Chondrocyte (in vitro differentiated cells): ENCODE data around the gene TCN1. TPM values are rescaled to one million over a fixed set of nuclear protein-coding genes. Genes with fewer than 3 reads are reported as not detected.
"Not testable (repeated sequence)": the region's sequence is repeated elsewhere in the genome, so short reads cannot be mapped to it uniquely, and the experiment has no call there.

Experiments used
- DNase-seq: peaks from one replicate; pipeline ENCODE4 v3.0.0; 2021; ENCODE audit warnings: mixed read lengths, low spot score
- H3K27ac Mint-ChIP-seq: one replicate; pipeline ENCODE4 v1.8.0; 2021; ENCODE audit warnings: mild to moderate bottlenecking, moderate library complexity, mixed read lengths; ENCODE audit not compliant: unreplicated experiment
- H3K27me3 Mint-ChIP-seq: 2 replicates; pipeline ENCODE4 v1.8.0; 2021; ENCODE audit warnings: low read depth, mixed read lengths
- H3K36me3 Mint-ChIP-seq: 2 replicates; pipeline ENCODE4 v1.8.0; 2021; ENCODE audit warnings: low read depth, mixed read lengths
- H3K4me1 Mint-ChIP-seq: 2 replicates; pipeline ENCODE4 v1.8.0; 2021; ENCODE audit warnings: low read depth, mild to moderate bottlenecking, mixed read lengths
- H3K4me3 Mint-ChIP-seq: one replicate; pipeline ENCODE4 v1.8.0; 2021; ENCODE audit warnings: mild to moderate bottlenecking, moderate library complexity, mixed read lengths; ENCODE audit not compliant: unreplicated experiment
- H3K9me3 Mint-ChIP-seq: 2 replicates; pipeline ENCODE4 v1.8.0; 2021; ENCODE audit warnings: low read depth, mixed read lengths
- total RNA-seq: library from RNA; stranded (reverse); gene quantifications from 3 replicates; pipeline ENCODE4 v1.2.1, GENCODE V29; 2021
- TF ChIP-seq, protein P1 (sequence below): fragments of 200-600 bp; sonication (generic); IDR thresholded peaks from 2 replicates; pipeline ENCODE4 v1.5.0; 2021; ENCODE audit warnings: antibody characterized with exemption, mild to moderate bottlenecking, moderate library complexity

The TCN1 gene
- total RNA-seq, 1 donor from 2014 or later, result not detected

- TF ChIP-seq, protein P1, sequence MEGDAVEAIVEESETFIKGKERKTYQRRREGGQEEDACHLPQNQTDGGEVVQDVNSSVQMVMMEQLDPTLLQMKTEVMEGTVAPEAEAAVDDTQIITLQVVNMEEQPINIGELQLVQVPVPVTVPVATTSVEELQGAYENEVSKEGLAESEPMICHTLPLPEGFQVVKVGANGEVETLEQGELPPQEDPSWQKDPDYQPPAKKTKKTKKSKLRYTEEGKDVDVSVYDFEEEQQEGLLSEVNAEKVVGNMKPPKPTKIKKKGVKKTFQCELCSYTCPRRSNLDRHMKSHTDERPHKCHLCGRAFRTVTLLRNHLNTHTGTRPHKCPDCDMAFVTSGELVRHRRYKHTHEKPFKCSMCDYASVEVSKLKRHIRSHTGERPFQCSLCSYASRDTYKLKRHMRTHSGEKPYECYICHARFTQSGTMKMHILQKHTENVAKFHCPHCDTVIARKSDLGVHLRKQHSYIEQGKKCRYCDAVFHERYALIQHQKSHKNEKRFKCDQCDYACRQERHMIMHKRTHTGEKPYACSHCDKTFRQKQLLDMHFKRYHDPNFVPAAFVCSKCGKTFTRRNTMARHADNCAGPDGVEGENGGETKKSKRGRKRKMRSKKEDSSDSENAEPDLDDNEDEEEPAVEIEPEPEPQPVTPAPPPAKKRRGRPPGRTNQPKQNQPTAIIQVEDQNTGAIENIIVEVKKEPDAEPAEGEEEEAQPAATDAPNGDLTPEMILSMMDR, result no peak
- Mint-ChIP-seq H3K27ac (no peak overlapping the region), H3K27me3 (peaks cover 10% of the 10 kb centered on the region), H3K9me3 (no peaks in the 10 kb centered on the region), H3K4me3 (no peak overlapping the region), H3K4me1 (no peaks in the 10 kb centered on the region), H3K36me3 (no peaks in the 10 kb centered on the region)
- DNase-seq, result no peak
Observed at GRCh38 chr11:59833602-59834001, 32.7 kb downstream of the TCN1 start.

GRCh38 chr11:59829358-59829757 lies 36.9 kb downstream of the TCN1 start:
- no peaks in the 10 kb centered on the region for H3K9me3 Mint-ChIP-seq
- H3K4me1 Mint-ChIP-seq, result no peaks in the 10 kb centered on the region
- peaks cover 12% of the 10 kb centered on the region for H3K27me3 Mint-ChIP-seq
- no peak for DNase-seq
- H3K4me3 Mint-ChIP-seq, result no peak overlapping the region
- H3K27ac Mint-ChIP-seq, result no peak overlapping the region
- H3K36me3 Mint-ChIP-seq, result no peaks in the 10 kb centered on the region
- TF ChIP-seq, protein P1, result no peak

- no peak for DNase-seq
- TF ChIP-seq, protein P1, result peak; percentile 84
- Mint-ChIP-seq H3K4me1 (peaks cover 9% of the 10 kb centered on the region), H3K27me3 (peaks cover 11% of the 10 kb centered on the region), H3K9me3 (no peaks in the 10 kb centered on the region), H3K36me3 (no peaks in the 10 kb centered on the region), H3K27ac (peak overlapping the region; percentile 82), H3K4me3 (peak overlapping the region; percentile 43)
Observed at GRCh38 chr11:59822989-59823566, 43.2 kb downstream of the TCN1 start.

DNA sequence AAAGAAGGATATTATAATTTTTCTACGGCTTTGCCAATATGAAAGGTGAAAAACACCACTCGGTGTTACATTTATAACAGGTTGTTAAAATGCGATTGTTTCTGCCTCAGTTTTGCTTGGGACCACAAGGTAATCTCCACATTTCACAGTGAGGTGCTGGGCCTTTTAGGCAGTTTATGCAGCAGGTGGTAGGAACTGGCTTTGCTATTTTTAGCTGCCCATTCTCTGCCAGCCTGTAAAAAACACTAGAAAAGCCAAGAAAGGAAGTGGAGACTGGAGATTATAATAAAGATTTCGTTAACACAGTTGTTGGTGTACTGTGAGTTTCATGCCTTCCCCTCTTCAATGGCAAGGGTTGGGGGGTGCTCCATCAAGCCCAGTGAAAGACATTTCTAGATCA lies 47.7 kb downstream of the TCN1 start:
- H3K4me1 Mint-ChIP-seq, result peaks cover 9% of the 10 kb centered on the region
- H3K36me3 Mint-ChIP-seq, result no peaks in the 10 kb centered on the region
- H3K9me3 Mint-ChIP-seq, result no peaks in the 10 kb centered on the region
- H3K4me3 Mint-ChIP-seq, result no peak overlapping the region
- H3K27me3 Mint-ChIP-seq, result peaks cover 19% of the 10 kb centered on the region
- TF ChIP-seq, protein P1, result no peak
- no peak for DNase-seq
- H3K27ac Mint-ChIP-seq, result no peak overlapping the region

- not testable (repeated sequence) for H3K4me3 Mint-ChIP-seq, H3K27ac Mint-ChIP-seq, H3K36me3 Mint-ChIP-seq, DNase-seq, H3K9me3 Mint-ChIP-seq, H3K4me1 Mint-ChIP-seq
- peaks cover 19% of the 10 kb centered on the region for H3K27me3 Mint-ChIP-seq
Observed at GRCh38 chr11:59816434-59816833, 49.9 kb downstream of the TCN1 start.

DNA sequence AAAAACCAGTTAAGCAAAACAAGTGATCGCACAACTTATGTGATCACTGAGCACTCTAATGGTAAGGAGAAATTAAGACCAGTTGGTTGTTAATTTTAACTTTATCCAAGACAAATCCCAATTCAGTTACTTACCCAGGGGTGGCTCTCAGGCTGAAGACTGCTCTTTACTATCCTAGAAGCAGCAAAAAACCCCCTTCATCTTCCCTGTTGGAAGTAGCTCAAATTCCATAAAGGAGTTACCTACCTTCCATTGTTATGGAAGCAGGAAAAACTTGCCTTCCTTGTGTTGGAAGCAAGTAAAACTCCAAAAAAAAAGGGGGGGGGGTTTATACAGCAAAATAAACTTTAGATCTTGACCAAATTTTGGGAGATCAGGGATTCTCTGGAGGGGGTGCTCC lies 50.5 kb downstream of the TCN1 start:
- TF ChIP-seq, protein P1, result no peak
- no peak for DNase-seq
- no peak overlapping the region for H3K27ac Mint-ChIP-seq
- peaks cover 19% of the 10 kb centered on the region for H3K27me3 Mint-ChIP-seq
- H3K4me3 Mint-ChIP-seq, result no peak overlapping the region
- no peaks in the 10 kb centered on the region for H3K36me3 Mint-ChIP-seq
- H3K4me1 Mint-ChIP-seq, result peaks cover 5% of the 10 kb centered on the region
- H3K9me3 Mint-ChIP-seq, result no peaks in the 10 kb centered on the region
